SK-MEL-5 (cell line): Measurements from ENCODE around the gene NFIL3. TPM values are rescaled to one million over a fixed set of nuclear protein-coding genes. Genes with fewer than 3 reads are reported as not detected.

ENCODE experiments used
- DNase-seq: peaks from one replicate; pipeline ENCODE4 v3.0.0-alpha.2; 2016; ENCODE audit warnings: low read depth, low spot score
- in situ Hi-C: cut with HindIII; loops from 2 replicates; pipeline ENCODE4 v1.10.0; 2016; ENCODE audit warnings: low sequenced_read_pairs, high pct_unique_total_duplicates, low pct_unique_long_range_greater_than_20kb
- total RNA-seq: library from RNA; depleted of rRNA; stranded (reverse); fragments of >200 nt; shearing (Covaris generic); gene quantifications from 2 replicates; pipeline ENCODE4 v1.2.3, GENCODE V29; 2014

Gene NFIL3
- total RNA-seq, 1 experiment from 2014 or later, result 10.1 TPM

DNA sequence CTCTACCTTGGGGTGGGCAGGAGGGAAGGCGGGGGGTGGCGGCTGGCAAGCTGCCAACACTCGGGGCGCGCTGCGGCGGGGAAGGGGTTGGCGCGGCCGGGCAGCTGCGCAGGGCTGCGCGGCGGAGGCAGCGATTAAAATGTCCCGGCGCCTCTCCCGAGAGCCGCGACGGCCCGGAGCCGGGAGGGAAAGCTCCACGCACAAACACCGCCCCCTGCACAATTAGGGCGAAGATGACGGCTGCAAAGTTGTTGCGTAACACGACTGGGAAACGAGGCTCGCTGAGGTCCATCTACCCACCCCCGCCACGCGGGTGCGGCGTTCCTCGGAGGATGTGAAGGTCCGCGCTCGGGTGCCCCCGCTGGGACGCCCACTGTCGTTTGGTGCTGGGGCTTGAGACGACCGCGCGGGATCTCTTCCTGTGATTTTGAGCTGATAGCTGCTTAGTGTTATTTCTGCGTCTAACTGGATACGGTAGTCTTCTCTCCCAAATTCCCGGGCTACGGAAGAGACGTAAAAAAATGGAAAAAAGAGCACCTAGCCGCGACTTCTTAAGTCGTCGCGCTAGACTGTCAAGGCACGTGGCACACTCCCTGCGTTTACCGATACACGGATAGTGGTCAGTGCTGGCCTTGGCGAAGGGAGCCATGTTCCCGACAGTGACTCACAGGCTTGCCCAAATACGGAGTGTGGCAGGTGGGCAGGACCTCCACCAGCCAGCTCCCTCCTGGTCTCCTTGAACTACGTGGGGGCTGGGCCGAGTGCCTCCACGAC is 958 bp upstream of the NFIL3 start:
- in situ Hi-C loops, result no loop called here
- peak; percentile 57 for DNase-seq

- DNase-seq, result peak; percentile 62
Measured at GRCh38 chr9:91422758-91423711, 597 bp downstream of the NFIL3 start.

GRCh38 chr9:91421971-91422757 is 1.5 kb downstream of the NFIL3 start:
- no peak for DNase-seq
- in situ Hi-C loops, result no loop called here

More at GRCh38 chr9:91422758-91423711, 597 bp downstream of the NFIL3 start:
- in situ Hi-C loops, result no loop called here

GRCh38 chr9:91421128-91421765 is 2.4 kb downstream of the NFIL3 start:
- in situ Hi-C loops, result no loop called here
- DNase-seq, result peak; percentile 30

DNA sequence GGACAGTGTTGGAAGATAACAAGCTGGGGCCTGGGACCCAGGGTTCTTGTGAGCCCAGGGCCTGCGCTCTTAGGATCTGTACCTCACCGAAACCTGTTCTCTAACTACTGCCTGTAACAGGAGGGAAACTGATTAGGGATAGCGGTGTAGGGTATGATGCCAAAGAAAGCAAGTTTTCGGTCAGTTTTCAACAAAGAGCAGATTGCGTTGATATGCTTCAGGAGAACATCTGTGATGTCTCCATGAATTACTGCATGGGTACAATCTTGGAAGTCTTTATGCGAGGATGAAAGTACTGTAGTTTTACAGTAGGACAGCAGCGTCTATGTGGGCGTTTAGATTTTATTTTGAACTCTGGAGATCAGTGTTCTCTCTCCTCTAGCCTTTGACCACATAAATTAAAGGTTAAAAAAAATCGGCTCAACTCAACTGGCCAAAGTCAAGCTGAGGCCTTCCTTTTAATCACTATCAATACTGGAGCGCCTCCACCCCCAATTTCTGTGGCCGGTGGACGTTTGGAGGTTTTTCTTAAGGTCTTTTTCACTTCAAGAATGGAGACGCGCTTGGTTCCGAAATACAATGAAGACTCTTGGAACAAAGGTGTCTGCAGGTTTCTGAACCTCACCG is 3.0 kb downstream of the NFIL3 start:
- in situ Hi-C loops, result no loop called here
- no peak for DNase-seq

GRCh38 chr9:91419222-91420191 is 4.1 kb downstream of the NFIL3 start:
- in situ Hi-C loops, result no loop called here

DNA sequence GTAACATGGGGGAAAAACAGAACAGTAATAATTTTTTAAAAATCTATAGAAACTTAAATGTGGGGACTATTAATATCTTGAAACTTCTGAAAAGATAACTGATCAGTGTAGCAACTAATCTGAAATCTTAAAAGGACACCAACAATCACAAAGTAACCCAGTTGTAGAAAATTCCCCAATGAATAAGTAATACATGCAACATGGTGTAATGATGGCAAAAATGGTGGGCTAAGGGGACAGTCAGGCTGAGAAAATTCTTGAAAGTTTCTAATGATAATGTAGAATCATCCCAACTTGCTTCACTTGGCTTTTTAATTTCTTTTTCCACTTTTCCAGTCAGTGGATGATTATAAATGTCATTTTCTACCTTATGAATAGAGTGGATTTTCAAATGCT is 5.4 kb downstream of the NFIL3 start:
- in situ Hi-C loops, result no loop called here
- DNase-seq, result no peak

More at GRCh38 chr9:91419222-91420191, 4.1 kb downstream of the NFIL3 start:
- DNase-seq, result peak; percentile 61

DNA sequence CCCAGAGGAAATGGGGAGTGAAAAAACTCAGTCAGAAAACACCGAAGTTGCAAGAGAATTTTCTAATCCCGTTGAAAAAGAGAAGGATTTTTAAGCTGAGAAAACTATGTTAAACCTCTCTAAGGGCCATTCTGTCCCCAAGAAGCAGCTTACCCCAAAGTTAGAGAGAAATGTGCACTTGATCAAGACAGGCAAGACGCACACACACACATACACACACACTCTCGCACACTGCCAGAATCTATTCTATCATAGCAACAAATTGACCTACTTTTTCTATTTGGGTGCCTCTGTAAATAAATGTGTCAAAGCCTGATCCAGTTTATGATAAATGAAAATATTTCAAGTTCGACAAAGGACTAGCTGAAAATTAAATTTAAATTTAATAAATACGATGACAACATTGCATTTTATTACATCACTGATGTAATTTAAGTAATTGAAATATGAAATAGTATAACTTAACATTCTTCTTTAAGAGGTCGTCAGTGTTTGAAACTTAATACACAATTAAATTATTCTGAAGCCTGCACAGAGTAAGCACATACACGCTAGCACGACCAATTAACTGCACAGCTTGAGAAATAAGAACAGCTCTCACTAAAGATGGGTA is 5.9 kb downstream of the NFIL3 start:
- DNase-seq, result no peak
- in situ Hi-C loops, result no loop called here

- DNase-seq, result no peak
- in situ Hi-C loops, result no loop called here
Measured at GRCh38 chr9:91416096-91416712, 7.4 kb downstream of the NFIL3 start.

DNA sequence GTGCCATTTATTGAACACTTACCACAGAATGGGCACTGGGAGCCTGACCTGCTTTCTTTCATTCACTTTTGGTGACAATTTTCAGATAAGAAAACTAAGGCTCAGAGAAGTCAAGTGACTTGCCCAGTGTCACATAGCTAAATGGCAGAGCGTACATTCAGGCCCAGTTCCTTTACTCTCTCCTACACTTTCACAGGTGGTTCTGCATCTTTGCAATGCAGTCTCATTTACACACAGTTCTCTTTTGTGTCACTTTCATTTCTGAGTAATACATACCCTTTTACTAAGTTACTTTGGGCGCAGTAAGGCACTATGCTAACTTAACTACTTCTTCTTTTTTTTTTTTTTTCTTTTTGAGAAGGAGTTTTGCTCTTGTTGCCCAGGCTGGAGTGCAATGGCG is 8.3 kb downstream of the NFIL3 start:
- no peak for DNase-seq
- in situ Hi-C loops, result no loop called here

DNA sequence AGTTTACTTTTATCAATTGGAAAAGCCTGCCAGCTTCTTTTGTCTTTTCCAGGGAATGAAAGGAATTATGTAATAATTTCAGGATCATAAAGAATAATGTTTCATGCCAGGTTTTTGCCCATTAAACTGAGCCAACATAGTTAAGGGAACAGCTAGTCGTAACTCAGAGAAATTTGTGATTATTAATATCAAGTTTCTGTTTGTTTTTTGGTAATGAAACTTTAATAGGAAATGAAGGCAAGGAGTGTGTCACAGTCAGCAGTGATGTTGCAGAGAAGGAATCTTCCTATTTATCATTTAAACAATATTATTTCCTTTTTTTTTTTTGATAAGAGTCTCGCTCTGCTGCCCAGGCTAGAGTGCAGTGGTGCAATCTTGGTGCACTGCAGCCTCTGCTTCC is 10.7 kb downstream of the NFIL3 start:
- no peak for DNase-seq
- in situ Hi-C loops, result no loop called here

DNA sequence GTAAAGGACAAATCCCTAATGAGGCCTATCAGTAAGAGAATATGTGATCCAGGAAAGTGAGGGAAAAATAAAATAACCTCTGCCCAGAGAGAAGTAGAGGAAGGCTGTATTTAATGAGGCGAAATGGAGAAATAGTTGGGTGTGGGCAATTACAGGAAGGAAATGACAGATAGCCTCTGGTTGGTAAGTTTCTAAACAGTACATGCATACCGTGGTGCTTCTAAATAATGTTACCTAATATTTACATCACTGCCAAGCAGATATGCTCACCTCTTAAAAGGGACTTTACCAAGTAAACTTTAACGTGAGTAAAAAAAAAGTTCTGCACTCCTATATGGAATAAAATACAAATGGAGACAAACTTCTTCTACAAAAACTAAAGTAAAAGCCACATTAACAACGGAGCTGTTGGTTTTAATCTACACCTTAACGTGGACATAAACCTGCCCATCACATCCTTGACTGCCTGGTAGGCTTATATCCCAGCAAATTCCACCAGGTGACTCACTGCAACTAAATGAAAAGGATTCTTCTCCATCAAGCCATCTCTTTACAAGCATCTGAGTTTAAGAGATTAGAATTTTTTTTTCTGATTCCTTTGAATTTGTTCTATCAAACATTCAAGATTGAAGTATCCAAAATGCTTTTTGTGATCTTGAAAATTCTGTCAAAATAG is 12.4 kb downstream of the NFIL3 start:
- no peak for DNase-seq
- in situ Hi-C loops, result no loop called here

DNA sequence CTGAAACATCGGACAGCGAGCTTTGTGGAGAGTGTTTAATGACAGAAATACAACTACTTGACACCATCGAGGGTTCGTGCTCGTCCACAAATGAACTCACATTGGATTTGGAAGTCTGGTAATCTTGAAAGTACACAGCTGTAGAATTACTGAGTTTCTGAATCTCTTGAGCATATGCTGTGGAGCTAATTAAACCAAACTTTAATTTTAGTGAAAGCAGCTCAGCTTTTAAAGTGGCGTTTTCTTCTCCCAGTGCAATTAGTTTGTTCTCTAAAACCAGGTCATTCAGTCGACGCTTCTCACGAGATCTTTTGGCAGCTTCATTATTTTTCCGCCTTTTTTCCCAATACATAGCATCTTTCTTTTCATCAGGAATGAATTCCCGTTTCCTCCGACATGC is 13.5 kb downstream of the NFIL3 start:
- in situ Hi-C loops, result no loop called here
- DNase-seq, result no peak

DNA sequence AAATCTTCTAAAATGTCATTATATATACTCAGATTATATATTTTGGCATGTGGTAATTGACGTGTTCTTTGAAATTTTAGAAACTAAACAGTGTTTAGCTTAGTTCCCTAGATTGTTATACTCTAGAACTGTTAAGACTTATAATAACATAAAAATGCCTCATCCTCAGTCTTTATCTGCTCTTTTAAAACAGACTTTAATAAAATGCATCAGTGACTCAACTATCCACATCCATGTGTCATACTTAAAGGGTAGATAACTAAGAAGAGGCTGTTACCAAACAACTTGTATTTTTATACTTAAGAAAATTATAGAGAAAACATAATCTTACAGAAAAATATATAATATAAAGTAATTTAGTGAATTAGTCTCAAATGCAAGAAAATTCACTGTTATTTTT is 15.2 kb downstream of the NFIL3 start:
- DNase-seq, result no peak
- in situ Hi-C loops, result no loop called here
